Mucosa of rectum (tissue), 2 donors: ENCODE measurements around the gene ST8SIA5.

Source experiments
- H3K27ac ChIP-seq, 2 donors: one replicate each; pipeline ENCODE4 v1.7.0; 2013; ENCODE audit warnings: inconsistent platforms in 2 of 2, low read depth in 2 of 2, low read length in 2 of 2
- H3K27me3 ChIP-seq, 2 donors: one replicate each; pipeline ENCODE4 v1.7.0; 2013; ENCODE audit warnings: low read length in 2 of 2; ENCODE audit not compliant: control insufficient read depth in 2 of 2, insufficient read depth in 2 of 2
- H3K36me3 ChIP-seq, 2 donors: one replicate each; pipeline ENCODE4 v1.7.0; 2013; ENCODE audit warnings: low read length in 2 of 2; ENCODE audit not compliant: control insufficient read depth in 2 of 2, insufficient read depth in 2 of 2
- H3K4me1 ChIP-seq, 2 donors: one replicate each; pipeline ENCODE4 v1.7.0; 2013; ENCODE audit warnings: low read length in 2 of 2, mild to moderate bottlenecking in 1 of 2; ENCODE audit not compliant: control insufficient read depth in 2 of 2, insufficient read depth in 2 of 2
- H3K4me3 ChIP-seq, 2 donors: one replicate each; pipeline ENCODE4 v1.7.0; 2013; ENCODE audit warnings: low read length in 2 of 2
- H3K9ac ChIP-seq, 2 donors: one replicate each; pipeline ENCODE4 v1.7.0; 2013; ENCODE audit warnings: low read length in 2 of 2, low read depth in 1 of 2, mild to moderate bottlenecking in 1 of 2
- H3K9me3 ChIP-seq, 2 donors: one replicate each; pipeline ENCODE4 v1.7.0; 2013; ENCODE audit warnings: low read length in 2 of 2; ENCODE audit not compliant: control insufficient read depth in 2 of 2
- donor health status: healthy.
- donor health status: Normal muscosa, but diverticular disease.

Gene ST8SIA5

DNA sequence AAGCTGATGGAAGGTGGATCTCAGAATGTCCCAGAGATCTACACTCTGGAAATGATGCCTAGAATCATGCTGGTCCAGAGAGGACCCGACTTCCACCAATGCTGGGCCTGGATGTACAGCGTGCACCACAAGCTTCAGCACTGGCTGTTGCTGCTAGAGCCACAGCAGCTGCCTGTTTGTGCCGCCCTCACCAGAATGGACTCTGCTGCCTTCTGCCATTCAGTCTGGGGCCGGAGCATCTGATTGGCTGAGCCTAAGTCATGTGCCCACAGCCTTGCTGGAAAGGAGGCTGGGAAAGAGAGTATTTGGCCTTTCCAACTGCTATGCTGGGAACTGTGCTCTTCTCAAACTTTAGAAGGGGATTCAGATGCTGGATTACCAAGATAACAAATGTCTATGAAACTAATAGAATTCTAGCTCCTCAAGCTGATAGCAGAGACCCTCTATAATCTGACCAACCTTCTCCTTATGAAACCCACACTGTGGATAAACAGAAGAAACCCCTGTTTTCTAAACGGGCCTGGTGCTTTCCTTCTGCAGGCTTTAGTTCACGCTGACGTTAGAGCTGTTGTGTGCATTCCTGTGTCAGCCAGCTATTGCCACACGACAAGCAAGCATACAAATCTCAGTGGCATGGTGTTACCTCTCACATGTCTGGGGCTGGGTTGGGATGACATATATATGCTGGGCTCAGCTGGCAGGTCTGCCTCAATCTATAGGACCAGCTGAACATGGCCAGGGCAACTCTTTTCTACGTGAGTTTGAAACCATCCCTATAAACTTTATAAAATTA, 95.7 kb downstream of the ST8SIA5 start:
- no peaks in the 10 kb centered on the region for H3K9me3 ChIP-seq
- H3K36me3 ChIP-seq, result no peaks in the 10 kb centered on the region
- no peak overlapping the region for H3K9ac ChIP-seq
- no peaks in the 10 kb centered on the region for H3K27me3 ChIP-seq
- H3K4me3 ChIP-seq, result no peak overlapping the region
- H3K4me1 ChIP-seq, result no peaks in the 10 kb centered on the region
- no peak overlapping the region for H3K27ac ChIP-seq

DNA sequence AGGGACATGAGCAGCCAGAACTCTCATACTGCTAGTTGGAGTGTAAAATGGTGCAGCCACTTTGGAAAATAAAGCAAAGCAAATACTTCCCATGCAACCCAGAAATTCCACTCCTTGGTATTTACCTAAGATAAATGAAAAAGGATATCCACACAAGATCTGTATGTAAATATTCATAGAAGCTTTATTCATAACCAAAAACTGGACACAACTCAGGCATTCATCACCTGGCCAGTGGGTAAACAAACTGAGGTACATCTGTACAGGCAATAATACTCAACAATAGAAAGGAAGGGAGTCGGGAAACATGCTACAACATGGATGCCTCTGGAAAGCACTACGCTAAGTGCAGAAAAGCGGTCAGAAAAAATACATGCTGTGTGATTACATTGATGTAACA, 97.4 kb downstream of the ST8SIA5 start:
- Histone ChIP-seq H3K9me3 (no peaks in the 10 kb centered on the region), H3K4me3 (no peak overlapping the region), H3K9ac (no peak overlapping the region), H3K27ac (no peak overlapping the region), H3K27me3 (peaks cover 0 to 3% of the 10 kb centered on the region in 2 donors), H3K36me3 (no peaks in the 10 kb centered on the region), H3K4me1 (no peaks in the 10 kb centered on the region)

DNA sequence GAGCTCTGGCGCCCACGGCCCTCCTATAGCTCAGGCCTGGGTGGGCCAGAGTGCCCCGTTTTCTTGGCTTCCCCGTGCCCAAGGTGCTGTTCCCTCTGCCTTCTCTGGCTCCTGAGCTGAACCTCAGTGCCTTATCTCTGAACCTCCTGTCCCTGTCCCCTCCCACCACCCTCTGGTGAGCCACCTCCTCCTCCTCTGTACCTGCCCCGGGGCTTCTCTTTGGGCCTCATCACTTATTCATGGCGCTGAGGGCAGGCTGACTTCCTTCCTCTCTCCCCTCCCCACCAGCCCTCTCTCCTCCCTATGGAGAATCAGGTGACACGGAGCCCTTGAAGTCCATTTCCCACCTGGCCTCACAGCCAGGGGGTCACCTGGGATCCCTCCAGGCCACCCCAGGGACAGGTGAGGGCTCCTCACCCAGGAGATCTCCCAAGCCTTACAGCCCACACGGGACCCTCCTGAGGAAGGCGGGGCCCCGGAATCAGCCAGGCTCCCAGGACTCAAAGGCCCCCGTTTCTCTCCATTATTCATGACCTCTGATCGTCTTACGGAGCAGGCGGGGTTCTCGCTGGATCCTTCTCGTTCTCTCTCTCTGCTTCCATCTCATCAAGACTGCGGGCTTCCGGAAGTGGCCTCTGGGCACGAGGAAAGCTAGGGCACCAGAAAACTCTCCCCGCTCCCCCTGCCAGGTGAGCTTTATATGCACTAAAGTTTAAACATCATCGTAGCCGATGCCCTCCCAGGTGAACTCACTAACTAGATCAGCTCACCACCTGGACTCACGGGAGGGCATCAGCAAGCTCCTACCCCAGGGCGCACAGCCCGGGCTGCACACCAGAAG, 99.5 kb downstream of the ST8SIA5 start, which contains the start of gene LOXHD1:
LOXHD1 (minus strand) TSS at position 106 of the 841 bp plus-strand sequence. CDS start 187 bp downstream, outside the sequence.
- Histone ChIP-seq H3K9ac (no peak within 1 kb of the TSS), H3K9me3 (no peaks in the 10 kb centered on the region), H3K4me3 (no peak within 1 kb of the TSS), H3K4me1 (no peaks in the 10 kb centered on the region), H3K27me3 (peaks cover 0 to 3% of the 10 kb centered on the region in 2 donors), H3K27ac (no peak within 1 kb of the TSS), H3K36me3 (no peaks in the 10 kb centered on the region)

DNA sequence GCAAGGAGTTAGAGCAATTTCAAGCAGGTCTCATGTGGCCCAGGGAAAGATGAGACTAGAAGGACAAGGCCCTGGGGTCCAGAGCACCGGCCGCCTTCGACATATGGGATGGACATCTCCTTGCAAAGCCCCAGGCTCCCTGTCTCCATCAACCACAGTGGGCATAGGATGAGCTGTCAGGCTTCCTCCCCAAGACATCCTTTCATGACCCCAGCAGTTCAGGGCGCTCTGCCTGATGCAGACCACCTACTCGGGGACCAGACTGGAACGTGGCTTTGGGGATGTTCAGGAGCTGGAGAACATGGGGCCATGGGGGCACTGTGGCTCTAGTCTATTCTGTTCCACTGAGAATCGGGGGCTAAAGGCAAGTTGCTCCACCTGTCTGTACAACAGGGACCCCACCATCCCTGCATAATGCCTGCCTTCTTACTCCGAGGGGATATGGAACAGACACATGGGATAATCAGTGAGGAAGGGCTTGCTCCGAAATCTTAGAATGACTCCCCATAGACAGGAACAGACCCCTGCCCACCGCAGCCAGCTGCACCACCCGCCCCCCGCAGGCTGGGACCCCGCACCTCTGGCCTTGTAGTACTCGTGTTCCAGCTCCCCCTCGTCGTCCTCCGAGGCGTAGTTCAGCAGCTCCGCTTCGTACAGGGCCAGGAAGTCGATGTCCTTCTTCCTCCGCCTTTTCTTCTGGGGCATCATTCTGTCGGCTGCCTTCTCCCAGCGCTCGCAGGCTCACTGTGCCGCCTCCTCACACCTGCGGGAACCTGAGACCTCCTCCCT, 100.3 kb downstream of the ST8SIA5 start:
- H3K9me3 ChIP-seq, result no peaks in the 10 kb centered on the region
- peaks cover 0 to 3% of the 10 kb centered on the region in 2 donors for H3K27me3 ChIP-seq
- no peaks in the 10 kb centered on the region for H3K36me3 ChIP-seq
- no peak overlapping the region for H3K9ac ChIP-seq
- H3K4me3 ChIP-seq, result no peak overlapping the region
- H3K27ac ChIP-seq, result no peak overlapping the region
- no peaks in the 10 kb centered on the region for H3K4me1 ChIP-seq

DNA sequence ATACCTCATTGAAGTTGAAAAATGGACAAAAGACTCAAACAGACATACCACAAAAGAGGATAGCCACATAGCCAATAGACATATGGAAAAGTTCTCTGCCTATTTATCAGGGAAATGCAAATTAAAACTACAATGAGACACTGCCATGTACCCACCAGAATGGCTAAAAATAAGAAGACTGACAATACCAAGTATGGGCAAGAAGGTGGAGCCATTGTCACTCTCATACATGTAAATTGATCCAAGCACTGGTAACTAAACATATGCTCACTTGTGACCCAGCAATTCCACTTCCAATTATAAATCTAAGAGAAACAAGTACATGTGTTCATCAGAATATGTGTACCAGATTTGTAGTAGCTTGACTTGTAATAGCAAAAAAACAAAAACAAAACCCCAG, 104.5 kb downstream of the ST8SIA5 start:
- Histone ChIP-seq H3K27me3 (peaks cover 0 to 3% of the 10 kb centered on the region in 2 donors), H3K9ac (no peak overlapping the region), H3K9me3 (no peaks in the 10 kb centered on the region), H3K4me1 (no peaks in the 10 kb centered on the region), H3K4me3 (no peak overlapping the region), H3K27ac (no peak overlapping the region), H3K36me3 (no peaks in the 10 kb centered on the region)

DNA sequence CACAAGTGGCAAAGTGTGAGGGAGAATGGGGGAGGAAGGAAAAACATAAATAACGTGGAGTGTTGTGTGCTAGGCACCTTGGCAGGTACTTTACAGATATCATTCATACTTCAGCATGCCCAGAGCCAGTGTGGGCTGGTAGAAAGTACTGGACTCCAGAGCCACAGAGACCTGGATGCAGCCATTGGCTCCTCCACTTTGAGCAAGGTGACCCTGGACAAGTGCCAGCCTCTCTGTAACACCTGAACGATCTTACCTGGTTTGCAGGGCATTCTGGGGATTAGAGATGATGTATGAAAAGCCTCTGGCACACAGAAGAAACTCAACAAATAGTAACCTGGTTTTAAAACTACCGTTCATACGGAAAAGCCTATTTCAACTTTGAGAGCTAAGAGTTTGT, 106.2 kb downstream of the ST8SIA5 start:
- H3K36me3 ChIP-seq, result no peaks in the 10 kb centered on the region
- peaks cover 0 to 3% of the 10 kb centered on the region in 2 donors for H3K27me3 ChIP-seq
- no peak overlapping the region for H3K9ac ChIP-seq
- H3K27ac ChIP-seq, result no peak overlapping the region
- H3K4me3 ChIP-seq, result no peak overlapping the region
- H3K9me3 ChIP-seq, result no peaks in the 10 kb centered on the region
- H3K4me1 ChIP-seq, result no peaks in the 10 kb centered on the region

DNA sequence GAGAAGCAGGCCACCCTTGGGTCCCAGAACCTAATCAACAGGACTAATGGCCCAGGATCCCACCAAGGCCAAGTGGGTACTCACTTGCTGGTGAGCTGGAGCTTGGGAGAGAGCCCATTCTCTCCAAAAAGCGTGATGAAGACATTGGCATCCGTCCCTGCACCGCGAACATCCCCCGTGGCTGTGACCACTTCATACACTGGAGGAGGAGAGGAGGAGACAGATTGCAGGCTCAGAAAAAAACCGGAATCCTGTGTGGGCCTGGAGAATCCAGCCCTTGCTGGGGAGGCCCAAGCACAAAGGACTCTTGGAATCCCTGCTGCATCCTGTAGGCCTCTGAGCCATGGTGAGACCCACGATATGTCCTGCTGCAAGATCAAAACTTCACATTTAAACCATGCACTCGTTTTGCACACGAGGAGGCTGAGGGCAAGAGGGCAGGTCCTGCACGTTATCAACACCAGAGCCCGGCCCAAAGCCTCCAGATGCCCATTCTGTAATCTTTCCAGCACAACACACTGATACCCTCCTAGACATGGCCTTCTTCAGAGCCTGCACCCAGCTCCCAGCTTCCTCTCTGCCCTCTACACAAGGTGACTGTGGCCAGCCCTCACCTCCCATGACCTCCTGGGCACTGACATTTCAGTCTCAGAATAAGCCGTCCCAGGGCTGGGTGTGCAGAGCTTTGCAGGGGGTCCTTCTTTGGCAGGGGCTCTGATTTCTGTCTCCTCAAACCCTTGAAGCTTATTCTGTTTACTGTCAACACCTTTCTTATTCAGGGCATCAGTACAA, 107.6 kb downstream of the ST8SIA5 start:
- Histone ChIP-seq H3K9me3 (no peaks in the 10 kb centered on the region), H3K36me3 (no peaks in the 10 kb centered on the region)

DNA sequence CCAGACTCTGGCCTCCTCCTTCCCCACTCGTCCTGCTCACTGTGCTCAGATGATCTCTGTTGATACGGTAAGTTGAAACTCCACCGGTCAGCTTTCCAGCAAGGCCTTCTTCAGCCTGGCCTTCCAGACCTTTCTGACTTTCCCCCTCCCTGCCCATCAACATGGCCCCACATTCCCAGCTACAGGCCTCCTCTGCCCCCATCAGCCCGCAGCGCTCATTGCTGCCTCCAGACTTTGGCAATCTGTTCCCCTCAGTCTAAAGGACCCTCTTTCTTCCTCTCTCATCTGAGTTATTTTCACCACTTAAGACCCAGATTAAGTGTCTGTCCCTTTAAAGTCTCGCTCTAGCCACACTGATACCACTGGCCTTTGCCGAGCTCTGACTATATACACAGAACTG, 110.4 kb downstream of the ST8SIA5 start:
- Histone ChIP-seq H3K9ac (no peak overlapping the region), H3K27me3 (no peaks in the 10 kb centered on the region), H3K27ac (no peak overlapping the region), H3K9me3 (no peaks in the 10 kb centered on the region), H3K36me3 (no peaks in the 10 kb centered on the region), H3K4me1 (no peaks in the 10 kb centered on the region), H3K4me3 (no peak overlapping the region)

More for the DNA sequence above, 107.6 kb downstream of the ST8SIA5 start:
- H3K27ac ChIP-seq, result no peak overlapping the region
- no peaks in the 10 kb centered on the region for H3K27me3 ChIP-seq
- H3K4me1 ChIP-seq, result no peaks in the 10 kb centered on the region
- H3K9ac ChIP-seq, result no peak overlapping the region
- H3K4me3 ChIP-seq, result no peak overlapping the region

DNA sequence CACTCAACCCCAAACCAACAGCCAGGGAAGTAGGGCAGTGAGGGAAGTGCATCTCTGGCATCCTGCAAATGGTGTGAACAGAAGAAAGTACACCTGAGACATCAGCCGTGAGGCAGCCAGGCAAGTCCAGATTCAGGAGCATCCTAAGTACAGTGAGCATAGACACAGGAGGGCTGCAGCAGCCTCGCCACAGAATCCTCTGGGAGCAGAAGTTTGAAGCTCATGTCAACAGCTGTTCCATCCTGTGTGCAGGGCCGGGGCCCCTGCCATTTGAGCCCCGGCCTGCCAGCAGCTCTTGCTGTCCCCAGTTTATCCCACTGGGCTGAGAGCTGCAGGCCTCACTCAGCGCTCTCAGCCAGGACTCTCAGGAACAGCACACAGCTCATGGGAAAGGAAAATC, 114.3 kb downstream of the ST8SIA5 start:
- Histone ChIP-seq H3K9ac (no peak overlapping the region), H3K9me3 (no peaks in the 10 kb centered on the region), H3K4me1 (no peaks in the 10 kb centered on the region), H3K36me3 (no peaks in the 10 kb centered on the region), H3K27me3 (no peaks in the 10 kb centered on the region), H3K4me3 (no peak overlapping the region), H3K27ac (no peak overlapping the region)
